OCI-LY7 (cell line): ENCODE measurements around the gene FAM118B.

Source experiments
- EZH2phosphoT487 ChIP-seq: fragments of 200-600 bp; sonication (generic); IDR thresholded peaks from 2 replicates; pipeline ENCODE4 v1.6.1; 2018; ENCODE audit warnings: low read depth, borderline replicate concordance, mild to moderate bottlenecking, mixed run types, antibody characterized with exemption, low read length, moderate library complexity, mixed read lengths
- TF ChIP-seq, protein P1 (sequence below): fragments of 200-600 bp; sonication (generic); conservative IDR thresholded peaks from 2 replicates; pipeline ENCODE4 v1.5.1; 2014; ENCODE audit warnings: mild to moderate bottlenecking, antibody characterized with exemption, low read length, moderate library complexity, mixed read lengths

DNA sequence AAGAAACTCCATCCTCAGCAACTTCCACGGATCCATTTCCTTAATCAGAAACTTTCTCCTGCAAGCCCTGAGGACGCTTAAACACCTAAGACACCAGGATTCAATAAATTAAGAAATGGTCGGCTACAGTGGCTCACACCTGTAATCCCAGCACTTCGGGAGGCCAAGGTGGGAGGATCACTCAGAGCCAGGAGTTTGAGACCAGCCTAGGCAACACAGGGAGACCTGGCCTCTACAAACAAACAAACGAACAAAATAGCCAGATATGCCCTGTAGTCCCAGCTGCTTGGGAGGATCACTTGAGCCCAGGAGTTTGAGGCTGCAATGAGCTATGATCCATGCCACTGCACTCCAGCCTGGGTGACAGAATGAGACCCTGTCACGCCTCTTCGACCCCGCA, 46.8 kb upstream of the FAM118B start:
- TF ChIP-seq, protein P1, sequence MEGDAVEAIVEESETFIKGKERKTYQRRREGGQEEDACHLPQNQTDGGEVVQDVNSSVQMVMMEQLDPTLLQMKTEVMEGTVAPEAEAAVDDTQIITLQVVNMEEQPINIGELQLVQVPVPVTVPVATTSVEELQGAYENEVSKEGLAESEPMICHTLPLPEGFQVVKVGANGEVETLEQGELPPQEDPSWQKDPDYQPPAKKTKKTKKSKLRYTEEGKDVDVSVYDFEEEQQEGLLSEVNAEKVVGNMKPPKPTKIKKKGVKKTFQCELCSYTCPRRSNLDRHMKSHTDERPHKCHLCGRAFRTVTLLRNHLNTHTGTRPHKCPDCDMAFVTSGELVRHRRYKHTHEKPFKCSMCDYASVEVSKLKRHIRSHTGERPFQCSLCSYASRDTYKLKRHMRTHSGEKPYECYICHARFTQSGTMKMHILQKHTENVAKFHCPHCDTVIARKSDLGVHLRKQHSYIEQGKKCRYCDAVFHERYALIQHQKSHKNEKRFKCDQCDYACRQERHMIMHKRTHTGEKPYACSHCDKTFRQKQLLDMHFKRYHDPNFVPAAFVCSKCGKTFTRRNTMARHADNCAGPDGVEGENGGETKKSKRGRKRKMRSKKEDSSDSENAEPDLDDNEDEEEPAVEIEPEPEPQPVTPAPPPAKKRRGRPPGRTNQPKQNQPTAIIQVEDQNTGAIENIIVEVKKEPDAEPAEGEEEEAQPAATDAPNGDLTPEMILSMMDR, result no peak
- no peak for TF ChIP-seq EZH2phosphoT487
